ACHN (cell line): ENCODE measurements around the gene DCLK1.

Experiments
- DNase-seq: peaks from one replicate; pipeline ENCODE4 v3.0.0-alpha.2; 2015
- in situ Hi-C: cut with HindIII; loops from 2 replicates; pipeline ENCODE4 v1.10.0; 2017; ENCODE audit warnings: low sequenced_read_pairs, low pct_ligation_motif_present, low pct_unique_long_range_greater_than_20kb

The DCLK1 gene

GRCh38 chr13:35768551-35768950, 362.6 kb downstream of the DCLK1 start:
- in situ Hi-C loops: no loop called here
- DNase-seq: no peak

DNA sequence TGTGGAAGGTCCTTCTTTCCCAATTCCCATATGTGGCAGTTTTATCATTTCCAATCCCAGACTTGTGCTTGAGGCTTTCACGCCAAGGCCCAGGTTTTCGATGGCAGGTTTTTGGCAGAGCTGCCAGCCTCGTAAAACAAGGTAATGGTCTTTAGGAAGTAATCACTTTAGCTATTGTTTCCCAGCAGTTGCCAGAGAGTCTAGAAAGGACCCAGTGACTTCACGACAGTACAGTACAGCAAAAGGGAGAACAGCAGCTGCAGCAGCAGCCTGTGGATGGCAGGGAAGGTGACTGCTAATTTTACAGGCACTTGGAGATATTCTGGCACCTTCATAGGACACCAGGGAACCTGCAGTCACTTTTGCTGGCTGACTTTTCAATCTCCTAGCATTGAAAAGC, 363.1 kb downstream of the DCLK1 start:
- in situ Hi-C loops: no loop called here
- no peak for DNase-seq

- in situ Hi-C loops: no loop called here
- DNase-seq: no peak
Observed at GRCh38 chr13:35767256-35767976, 363.8 kb downstream of the DCLK1 start.

DNA sequence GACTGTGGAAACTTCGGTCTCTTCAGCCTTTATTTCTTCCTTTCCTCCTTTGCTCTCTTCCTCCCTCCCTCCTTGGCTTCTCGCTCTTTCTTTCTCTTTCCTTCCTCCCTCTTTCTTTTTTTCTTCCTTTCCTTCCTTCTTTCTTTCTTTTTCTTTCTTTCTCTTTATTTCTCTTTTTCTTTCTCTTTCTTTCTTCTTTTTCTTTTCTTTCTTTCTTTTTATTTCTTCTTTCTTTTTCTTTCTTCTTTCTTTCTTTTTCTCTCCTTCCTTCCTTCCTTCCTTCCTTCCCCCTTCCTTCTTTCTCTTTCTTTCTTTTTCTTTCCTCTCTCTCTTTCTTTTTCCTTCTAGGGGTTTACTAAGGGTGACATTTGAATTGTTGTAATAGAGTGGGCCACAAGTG, 364.5 kb downstream of the DCLK1 start:
- DNase-seq: no peak
- in situ Hi-C loops: no loop called here

GRCh38 chr13:35765941-35766340, 365.2 kb downstream of the DCLK1 start:
- in situ Hi-C loops: no loop called here

DNA sequence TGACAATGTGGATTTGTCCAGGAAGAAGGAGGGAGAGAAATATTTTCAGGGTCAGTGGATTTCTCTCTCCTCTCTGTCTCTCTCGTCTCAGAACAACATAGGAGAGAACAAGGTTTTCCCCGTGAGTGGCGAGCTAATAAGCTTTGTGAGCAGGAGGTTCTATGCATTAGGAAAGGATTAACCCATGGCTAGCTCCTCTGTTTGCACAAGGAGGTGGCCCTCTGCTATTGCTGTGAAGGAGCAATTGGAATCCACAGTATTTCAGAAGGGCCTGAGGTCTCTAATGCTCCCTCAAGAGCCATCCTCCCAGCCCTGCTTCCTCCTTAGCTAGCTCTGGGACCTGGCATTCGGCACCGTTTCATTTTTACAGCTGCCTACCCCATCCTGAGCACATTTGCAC, 365.8 kb downstream of the DCLK1 start:
- in situ Hi-C loops: no loop called here
- DNase-seq: no peak

More at GRCh38 chr13:35765941-35766340, 365.2 kb downstream of the DCLK1 start:
- DNase-seq: no peak

GRCh38 chr13:35764326-35765015, 366.7 kb downstream of the DCLK1 start:
- DNase-seq: no peak
- in situ Hi-C loops: no loop called here

DNA sequence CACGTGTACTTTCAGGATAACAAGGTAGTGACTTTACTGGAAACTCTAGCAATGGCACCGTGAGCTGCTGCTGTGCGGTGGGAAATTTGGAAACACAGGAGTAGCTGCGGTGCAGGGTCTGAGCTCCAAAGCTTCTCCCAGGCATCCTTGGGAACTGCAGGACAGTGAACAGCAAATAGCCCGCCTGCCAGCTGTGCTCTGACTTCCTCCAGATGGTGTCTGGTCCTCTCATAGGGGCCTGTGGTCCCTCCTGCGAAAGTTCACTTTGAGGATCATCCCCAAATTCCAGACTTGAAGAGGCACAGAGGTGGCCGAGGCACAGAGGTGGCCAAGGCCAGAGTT, 367.4 kb downstream of the DCLK1 start:
- in situ Hi-C loops: no loop called here
- DNase-seq: no peak

GRCh38 chr13:35763060-35763781, 368.0 kb downstream of the DCLK1 start:
- DNase-seq: no peak
- in situ Hi-C loops: no loop called here

GRCh38 chr13:35761440-35762252, 369.5 kb downstream of the DCLK1 start:
- no peak for DNase-seq
- in situ Hi-C loops: no loop called here

DNA sequence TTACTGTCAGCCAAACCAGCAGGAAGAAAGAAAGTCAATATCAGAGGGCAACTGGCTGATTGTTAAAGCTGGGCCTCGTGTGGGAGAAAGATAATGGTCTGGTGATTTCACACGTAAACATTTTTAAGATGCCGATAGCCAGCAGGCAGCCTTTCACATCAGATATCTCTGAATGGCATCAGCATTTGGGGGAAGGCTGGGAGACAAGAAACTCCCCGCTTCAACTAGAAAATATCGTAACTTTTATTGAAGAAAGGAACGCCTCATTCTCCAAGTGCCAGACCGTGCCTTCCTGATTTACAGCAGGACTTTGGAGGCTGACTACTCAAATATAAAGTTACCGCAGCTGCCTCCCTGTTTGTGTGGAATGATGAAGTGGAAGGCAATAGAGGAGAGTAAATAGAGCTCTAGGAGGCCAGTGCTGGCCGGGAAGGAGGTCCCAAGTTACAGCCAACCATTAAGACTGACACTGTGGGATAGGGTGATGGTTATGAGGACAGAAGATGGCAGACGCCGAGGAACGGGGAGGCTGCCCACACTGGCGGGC, 370.4 kb downstream of the DCLK1 start:
- DNase-seq: no peak

DNA sequence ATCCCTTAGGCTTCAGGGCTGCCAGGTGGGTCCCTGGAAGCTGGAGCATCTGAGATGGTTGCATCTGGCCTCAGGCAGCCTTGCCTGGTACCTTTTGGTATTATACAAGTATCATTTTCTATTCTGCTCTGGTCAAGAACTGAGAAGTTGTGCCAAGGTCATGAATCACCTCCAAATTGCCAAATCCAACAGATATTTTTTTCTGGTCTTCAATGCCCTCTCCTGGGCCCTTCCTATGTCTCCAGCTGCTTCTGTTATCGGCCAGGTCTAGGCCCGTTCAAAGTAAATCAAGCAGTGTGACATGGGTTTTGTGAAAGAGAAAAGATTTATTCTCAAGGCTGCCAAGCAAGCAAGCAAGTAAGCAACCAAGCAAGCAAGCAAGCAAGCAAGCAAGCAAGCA, 383.6 kb downstream of the DCLK1 start:
- in situ Hi-C loops: no loop called here
- no peak for DNase-seq

More for the DNA sequence above, 370.4 kb downstream of the DCLK1 start:
- in situ Hi-C loops: no loop called here

- DNase-seq: no peak
Observed at GRCh38 chr13:35744566-35745178, 386.5 kb downstream of the DCLK1 start.

GRCh38 chr13:35744144-35744543, 387.0 kb downstream of the DCLK1 start:
- in situ Hi-C loops: no loop called here

More at GRCh38 chr13:35744566-35745178, 386.5 kb downstream of the DCLK1 start:
- in situ Hi-C loops: no loop called here

DNA sequence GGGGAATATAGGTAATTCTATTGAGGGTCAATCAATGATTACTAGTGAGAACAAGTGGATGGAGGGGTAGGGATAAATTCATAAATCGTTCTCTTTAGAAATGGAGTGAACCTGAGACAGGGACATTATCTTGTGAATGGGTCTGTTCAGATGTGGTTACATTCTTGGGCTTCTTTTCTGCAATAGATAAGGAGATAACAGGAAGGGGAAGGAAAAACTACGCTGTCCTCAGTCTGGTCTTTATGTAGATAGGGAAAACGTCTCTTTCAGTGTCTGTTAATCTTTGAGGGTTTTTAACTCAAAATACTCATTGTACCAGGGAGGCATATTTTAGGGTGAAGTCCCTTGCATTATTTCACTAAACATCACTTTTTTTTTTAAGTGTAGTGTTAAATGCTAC, 388.0 kb downstream of the DCLK1 start:
- in situ Hi-C loops: no loop called here
- no peak for DNase-seq

More at GRCh38 chr13:35744144-35744543, 387.0 kb downstream of the DCLK1 start:
- no peak for DNase-seq

DNA sequence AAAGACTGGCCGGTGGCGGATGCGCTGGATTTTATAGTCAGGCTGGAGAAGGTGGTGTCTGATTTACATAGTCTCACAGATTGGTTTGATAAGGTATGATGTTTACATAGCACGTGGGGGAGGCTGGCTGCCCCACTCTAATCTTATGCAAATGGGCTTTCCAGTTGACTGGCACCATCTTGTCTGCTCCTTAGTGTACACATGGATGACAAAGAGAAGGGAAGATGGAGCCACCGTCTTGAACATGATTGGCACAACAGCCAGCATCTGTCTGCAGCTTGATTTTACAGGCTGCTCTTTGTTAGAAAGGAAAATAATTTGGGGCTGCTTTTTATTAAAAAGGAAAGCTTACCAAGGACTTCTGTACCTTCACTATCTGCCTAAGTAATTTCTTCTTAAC, 389.5 kb downstream of the DCLK1 start:
- in situ Hi-C loops: no loop called here
- DNase-seq: no peak

DNA sequence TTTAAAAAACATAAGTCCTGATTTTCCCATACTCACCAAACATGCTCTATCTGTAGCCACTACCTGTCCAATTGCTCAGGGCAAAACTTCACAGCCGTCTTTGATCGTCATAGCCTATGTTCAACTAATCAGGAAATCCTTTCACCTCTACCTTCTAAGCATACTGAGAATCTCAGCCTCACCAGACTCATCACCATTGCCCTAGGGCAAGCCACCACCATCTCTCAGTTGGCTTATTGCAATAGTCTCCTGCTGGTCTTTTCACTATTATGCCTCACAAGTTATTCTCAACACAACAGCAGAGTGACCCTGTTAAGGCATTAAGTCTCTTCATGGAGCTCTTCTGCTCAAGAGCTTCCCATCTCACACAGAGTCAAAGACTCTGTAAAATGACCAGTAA, 394.3 kb downstream of the DCLK1 start:
- no peak for DNase-seq
- in situ Hi-C loops: no loop called here

DNA sequence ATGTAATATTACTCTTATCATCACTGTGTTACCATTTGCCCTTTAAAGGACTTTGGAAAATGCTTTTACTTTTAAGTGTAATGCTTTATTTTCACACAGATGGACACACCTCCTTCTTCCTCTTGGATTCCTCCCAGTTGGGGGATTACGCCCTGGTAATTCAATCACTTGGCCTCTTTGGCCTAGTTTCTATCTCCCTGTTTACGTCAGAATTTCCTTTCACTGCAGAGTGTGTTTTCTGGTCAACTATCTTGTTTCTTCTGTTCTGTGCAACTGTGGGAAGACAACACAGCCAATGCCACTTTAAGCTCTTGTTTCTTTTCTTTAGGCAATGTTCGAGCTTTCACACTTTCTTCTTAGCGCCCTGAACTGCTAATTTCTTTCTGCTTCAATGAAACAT, 397.4 kb downstream of the DCLK1 start:
- in situ Hi-C loops: no loop called here
- DNase-seq: no peak
